K562 (cell line): ENCODE results near the gene ITSN2. TPM values are rescaled to one million over a fixed set of nuclear protein-coding genes. Genes with fewer than 3 reads are reported as not detected.

Experiments used
- EGR1 ChIP-seq: fragments of 450-650 bp; conservative IDR thresholded peaks from 2 replicates; pipeline ENCODE4 v1.6.1; 2017; ENCODE audit warnings: mild to moderate bottlenecking
- HSF4 ChIP-seq: fragments of 250-450 bp; sonication (Bioruptor Pico); IDR thresholded peaks from 2 replicates; pipeline ENCODE4 v2.1.2; 2022; ENCODE audit warnings: mild to moderate bottlenecking, moderate library complexity, borderline replicate concordance
- ILF3 ChIP-seq: fragments of 450-650 bp; IDR thresholded peaks from 2 replicates; pipeline ENCODE4 v1.6.1; 2018; ENCODE audit warnings: antibody characterized with exemption, mild to moderate bottlenecking, moderate library complexity, borderline replicate concordance
- MAFG ChIP-seq: fragments of 450-650 bp; conservative IDR thresholded peaks from 2 replicates; pipeline ENCODE4 v1.6.1; 2016; ENCODE audit warnings: missing genetic modification characterization, missing compliant biosample characterization
- NONO ChIP-seq, 2 experiments: fragments of 200-400 bp in 1 of 2; fragments of 450-650 bp in 1 of 2; formaldehyde crosslinking in 1 of 2; IDR thresholded peaks; 2 replicates each; pipeline ENCODE4 v1.6.1; 2017; ENCODE audit warnings: low read depth in 2 of 2, mild to moderate bottlenecking in 2 of 2, moderate library complexity in 2 of 2, low read length in 1 of 2
- PTBP1 ChIP-seq: fragments of 200-400 bp; formaldehyde crosslinking; IDR thresholded peaks from 2 replicates; pipeline ENCODE4 v1.6.1; 2017; ENCODE audit warnings: low read depth, low read length
- RBFOX2 ChIP-seq: fragments of 200-400 bp; formaldehyde crosslinking; IDR thresholded peaks from 2 replicates; pipeline ENCODE4 v1.6.1; 2017; ENCODE audit warnings: low read depth, mild to moderate bottlenecking, low read length, moderate library complexity
- YY1 ChIP-seq, 3 experiments: IDR thresholded peaks; 2 replicates each; pipeline ENCODE4 v1.6.1; 2011; ENCODE audit warnings: low read length in 2 of 3, mild to moderate bottlenecking in 2 of 3, moderate library complexity in 2 of 3, borderline replicate concordance in 1 of 3, control low read depth in 1 of 3, low read depth in 1 of 3; ENCODE audit not compliant: insufficient read depth in 3 of 3, insufficient replicate concordance in 2 of 3, control insufficient read depth in 1 of 3, insufficient read length in 1 of 3; ENCODE audit errors: extremely low read depth in 1 of 3
- polyA plus RNA-seq, 8 experiments: library from polyadenylated mRNA; depleted of rRNA in 4 of 8; stranded (reverse) in 5 of 8; unstranded in 3 of 8; fragments of >200 nt; fragmentation: Nextera tagmentation in 2 of 8; fragmentation: Illumina TruSeq in 1 of 8; extraction: Ambion mirVana in 2 of 8; extraction: Trizol in 1 of 8; gene quantifications; 2 replicates each; pipeline versions ENCODE4 v1.2.1 to v1.2.3, GENCODE V29; 2011 to 2014; ENCODE audit warnings: inconsistent platforms in 1 of 8, missing spikeins in 1 of 8
- total RNA-seq, 7 experiments: library from RNA; depleted of rRNA in 6 of 7; stranded (reverse); fragments of >200 nt in 6 of 7; fragmentation: Illumina TruSeq in 2 of 7; extraction: Trizol in 2 of 7; gene quantifications; 2 replicates each; pipeline versions ENCODE4 v1.2.1 to v1.2.3, GENCODE V29; 2011 to 2021; ENCODE audit warnings: low replicate concordance in 1 of 7
- TF ChIP-seq, protein P1 (sequence below): sonication (generic); formaldehyde crosslinking; IDR thresholded peaks from 2 replicates; pipeline ENCODE4 v1.8.0; 2023; ENCODE audit warnings: missing genetic modification reagents, mild to moderate bottlenecking, borderline replicate concordance
- TF ChIP-seq, protein P2 (sequence below): fragments of 450-650 bp; formaldehyde crosslinking; IDR thresholded peaks from 2 replicates; pipeline ENCODE4 v1.4.0; 2022; ENCODE audit warnings: missing genetic modification characterization
- TF ChIP-seq, protein P3 (sequence below), 3 experiments: fragments of 200-800 bp in 1 of 3; sonication (Bioruptor generic) in 1 of 3; sonication (generic) in 1 of 3; formaldehyde crosslinking in 1 of 3; IDR thresholded peaks; 2 replicates each; pipeline versions ENCODE4 v1.6.1 to v1.8.0; 2016 to 2022; ENCODE audit warnings: mild to moderate bottlenecking in 2 of 3, missing compliant biosample characterization in 2 of 3, missing genetic modification characterization in 2 of 3, missing genetic modification reagents in 1 of 3
- TF ChIP-seq, protein P4 (sequence below): fragments of 250-450 bp; sonication (Bioruptor Pico); IDR thresholded peaks from 2 replicates; pipeline ENCODE4 v1.9.0; 2021; ENCODE audit warnings: mild to moderate bottlenecking, inconsistent platforms
- TF ChIP-seq, protein P5 (sequence below): fragments of 450-650 bp; conservative IDR thresholded peaks from 2 replicates; pipeline ENCODE4 v1.6.1; 2016; ENCODE audit warnings: missing genetic modification characterization, low read depth, mild to moderate bottlenecking, control low read depth, missing compliant biosample characterization

ITSN2 gene
- total and polyA plus RNA-seq, 9 of the 15 experiments (the other 6 are each of a cell fraction or from before 2014, with no cell fraction given), result 6.6 to 19.9 (median 15.2) TPM

DNA sequence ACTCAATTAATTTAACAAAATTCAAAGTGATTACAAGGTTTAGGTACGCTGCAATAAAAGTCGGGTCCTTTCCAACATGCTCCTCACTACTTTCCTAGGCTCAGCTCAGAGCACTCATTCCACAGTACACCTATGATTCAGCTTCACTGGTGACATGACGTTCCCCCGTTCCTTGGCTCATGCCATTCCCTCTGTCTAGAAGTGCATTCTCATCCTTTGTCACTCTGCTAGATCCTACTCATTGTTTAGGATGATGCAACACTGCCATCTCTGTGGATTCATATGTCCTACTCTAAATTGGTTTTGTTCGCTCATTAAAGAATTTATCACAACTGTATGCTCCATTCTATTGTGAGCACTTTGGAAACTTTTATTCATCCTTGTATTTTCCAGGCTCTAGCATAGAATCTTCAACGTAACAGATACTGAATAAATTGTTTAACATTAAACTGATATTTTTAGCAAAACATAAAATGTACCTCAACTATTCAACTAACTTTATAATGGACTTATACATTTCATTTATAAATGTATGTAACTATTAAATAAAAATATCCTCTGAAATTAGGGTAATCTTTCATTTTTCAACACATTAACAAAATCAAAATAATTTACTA lies 106.9 kb downstream of the ITSN2 start (continued):
- TF ChIP-seq, protein P1, sequence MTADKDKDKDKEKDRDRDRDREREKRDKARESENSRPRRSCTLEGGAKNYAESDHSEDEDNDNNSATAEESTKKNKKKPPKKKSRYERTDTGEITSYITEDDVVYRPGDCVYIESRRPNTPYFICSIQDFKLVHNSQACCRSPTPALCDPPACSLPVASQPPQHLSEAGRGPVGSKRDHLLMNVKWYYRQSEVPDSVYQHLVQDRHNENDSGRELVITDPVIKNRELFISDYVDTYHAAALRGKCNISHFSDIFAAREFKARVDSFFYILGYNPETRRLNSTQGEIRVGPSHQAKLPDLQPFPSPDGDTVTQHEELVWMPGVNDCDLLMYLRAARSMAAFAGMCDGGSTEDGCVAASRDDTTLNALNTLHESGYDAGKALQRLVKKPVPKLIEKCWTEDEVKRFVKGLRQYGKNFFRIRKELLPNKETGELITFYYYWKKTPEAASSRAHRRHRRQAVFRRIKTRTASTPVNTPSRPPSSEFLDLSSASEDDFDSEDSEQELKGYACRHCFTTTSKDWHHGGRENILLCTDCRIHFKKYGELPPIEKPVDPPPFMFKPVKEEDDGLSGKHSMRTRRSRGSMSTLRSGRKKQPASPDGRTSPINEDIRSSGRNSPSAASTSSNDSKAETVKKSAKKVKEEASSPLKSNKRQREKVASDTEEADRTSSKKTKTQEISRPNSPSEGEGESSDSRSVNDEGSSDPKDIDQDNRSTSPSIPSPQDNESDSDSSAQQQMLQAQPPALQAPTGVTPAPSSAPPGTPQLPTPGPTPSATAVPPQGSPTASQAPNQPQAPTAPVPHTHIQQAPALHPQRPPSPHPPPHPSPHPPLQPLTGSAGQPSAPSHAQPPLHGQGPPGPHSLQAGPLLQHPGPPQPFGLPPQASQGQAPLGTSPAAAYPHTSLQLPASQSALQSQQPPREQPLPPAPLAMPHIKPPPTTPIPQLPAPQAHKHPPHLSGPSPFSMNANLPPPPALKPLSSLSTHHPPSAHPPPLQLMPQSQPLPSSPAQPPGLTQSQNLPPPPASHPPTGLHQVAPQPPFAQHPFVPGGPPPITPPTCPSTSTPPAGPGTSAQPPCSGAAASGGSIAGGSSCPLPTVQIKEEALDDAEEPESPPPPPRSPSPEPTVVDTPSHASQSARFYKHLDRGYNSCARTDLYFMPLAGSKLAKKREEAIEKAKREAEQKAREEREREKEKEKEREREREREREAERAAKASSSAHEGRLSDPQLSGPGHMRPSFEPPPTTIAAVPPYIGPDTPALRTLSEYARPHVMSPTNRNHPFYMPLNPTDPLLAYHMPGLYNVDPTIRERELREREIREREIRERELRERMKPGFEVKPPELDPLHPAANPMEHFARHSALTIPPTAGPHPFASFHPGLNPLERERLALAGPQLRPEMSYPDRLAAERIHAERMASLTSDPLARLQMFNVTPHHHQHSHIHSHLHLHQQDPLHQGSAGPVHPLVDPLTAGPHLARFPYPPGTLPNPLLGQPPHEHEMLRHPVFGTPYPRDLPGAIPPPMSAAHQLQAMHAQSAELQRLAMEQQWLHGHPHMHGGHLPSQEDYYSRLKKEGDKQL, result no peak
- TF ChIP-seq YY1 (IDR thresholded peaks at IDR 0.05; ENCODE audit: borderline replicate concordance in 1 of 3, control insufficient read depth in 1 of 3, extremely low read depth in 1 of 3, insufficient read depth in 3 of 3, insufficient read length in 1 of 3, insufficient replicate concordance in 2 of 3, low read depth in 1 of 3, low read length in 2 of 3) (no peak), EGR1 (no peak), PTBP1 (no peak), MAFG (tag) (peak; percentile 95), RBFOX2 (no peak), HSF4 (CRISPR knock-in tag) (no peak; the same call in 1 of the 2 replicates), ILF3 (no peak), NONO (IDR thresholded peaks at IDR 0.05; ENCODE audit: low read depth in 2 of 2, low read length in 1 of 2) (no peak)
- TF ChIP-seq, protein P2, sequence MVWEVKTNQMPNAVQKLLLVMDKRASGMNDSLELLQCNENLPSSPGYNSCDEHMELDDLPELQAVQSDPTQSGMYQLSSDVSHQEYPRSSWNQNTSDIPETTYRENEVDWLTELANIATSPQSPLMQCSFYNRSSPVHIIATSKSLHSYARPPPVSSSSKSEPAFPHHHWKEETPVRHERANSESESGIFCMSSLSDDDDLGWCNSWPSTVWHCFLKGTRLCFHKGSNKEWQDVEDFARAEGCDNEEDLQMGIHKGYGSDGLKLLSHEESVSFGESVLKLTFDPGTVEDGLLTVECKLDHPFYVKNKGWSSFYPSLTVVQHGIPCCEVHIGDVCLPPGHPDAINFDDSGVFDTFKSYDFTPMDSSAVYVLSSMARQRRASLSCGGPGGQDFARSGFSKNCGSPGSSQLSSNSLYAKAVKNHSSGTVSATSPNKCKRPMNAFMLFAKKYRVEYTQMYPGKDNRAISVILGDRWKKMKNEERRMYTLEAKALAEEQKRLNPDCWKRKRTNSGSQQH (CRISPR knock-in tag), result 0 out of 2 replicates have a peak, but pooled peaks have one; percentile 37
- TF ChIP-seq, protein P3, sequence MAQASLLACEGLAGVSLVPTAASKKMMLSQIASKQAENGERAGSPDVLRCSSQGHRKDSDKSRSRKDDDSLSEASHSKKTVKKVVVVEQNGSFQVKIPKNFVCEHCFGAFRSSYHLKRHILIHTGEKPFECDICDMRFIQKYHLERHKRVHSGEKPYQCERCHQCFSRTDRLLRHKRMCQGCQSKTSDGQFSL (CRISPR knock-in tag; IDR thresholded peaks at IDR 0.05), result no peak
- TF ChIP-seq, protein P3 (tag; IDR thresholded peaks at IDR 0.05), result no peak
- TF ChIP-seq, protein P4, sequence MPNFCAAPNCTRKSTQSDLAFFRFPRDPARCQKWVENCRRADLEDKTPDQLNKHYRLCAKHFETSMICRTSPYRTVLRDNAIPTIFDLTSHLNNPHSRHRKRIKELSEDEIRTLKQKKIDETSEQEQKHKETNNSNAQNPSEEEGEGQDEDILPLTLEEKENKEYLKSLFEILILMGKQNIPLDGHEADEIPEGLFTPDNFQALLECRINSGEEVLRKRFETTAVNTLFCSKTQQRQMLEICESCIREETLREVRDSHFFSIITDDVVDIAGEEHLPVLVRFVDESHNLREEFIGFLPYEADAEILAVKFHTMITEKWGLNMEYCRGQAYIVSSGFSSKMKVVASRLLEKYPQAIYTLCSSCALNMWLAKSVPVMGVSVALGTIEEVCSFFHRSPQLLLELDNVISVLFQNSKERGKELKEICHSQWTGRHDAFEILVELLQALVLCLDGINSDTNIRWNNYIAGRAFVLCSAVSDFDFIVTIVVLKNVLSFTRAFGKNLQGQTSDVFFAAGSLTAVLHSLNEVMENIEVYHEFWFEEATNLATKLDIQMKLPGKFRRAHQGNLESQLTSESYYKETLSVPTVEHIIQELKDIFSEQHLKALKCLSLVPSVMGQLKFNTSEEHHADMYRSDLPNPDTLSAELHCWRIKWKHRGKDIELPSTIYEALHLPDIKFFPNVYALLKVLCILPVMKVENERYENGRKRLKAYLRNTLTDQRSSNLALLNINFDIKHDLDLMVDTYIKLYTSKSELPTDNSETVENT (CRISPR knock-in tag), result no peak
- TF ChIP-seq, protein P5, sequence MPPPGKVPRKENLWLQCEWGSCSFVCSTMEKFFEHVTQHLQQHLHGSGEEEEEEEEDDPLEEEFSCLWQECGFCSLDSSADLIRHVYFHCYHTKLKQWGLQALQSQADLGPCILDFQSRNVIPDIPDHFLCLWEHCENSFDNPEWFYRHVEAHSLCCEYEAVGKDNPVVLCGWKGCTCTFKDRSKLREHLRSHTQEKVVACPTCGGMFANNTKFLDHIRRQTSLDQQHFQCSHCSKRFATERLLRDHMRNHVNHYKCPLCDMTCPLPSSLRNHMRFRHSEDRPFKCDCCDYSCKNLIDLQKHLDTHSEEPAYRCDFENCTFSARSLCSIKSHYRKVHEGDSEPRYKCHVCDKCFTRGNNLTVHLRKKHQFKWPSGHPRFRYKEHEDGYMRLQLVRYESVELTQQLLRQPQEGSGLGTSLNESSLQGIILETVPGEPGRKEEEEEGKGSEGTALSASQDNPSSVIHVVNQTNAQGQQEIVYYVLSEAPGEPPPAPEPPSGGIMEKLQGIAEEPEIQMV (tag), result no peak
